Measurements from ENCODE around the gene KREMEN2. TPM values are rescaled to one million over a fixed set of nuclear protein-coding genes. Genes with fewer than 3 reads are reported as not detected.
"Not testable (repeated sequence)": the region's sequence is repeated elsewhere in the genome, so short reads cannot be mapped to it uniquely, and the experiment has no call there.

The KREMEN2 gene
- polyA plus RNA-seq, 1 donor, result 1.4 TPM

DNA sequence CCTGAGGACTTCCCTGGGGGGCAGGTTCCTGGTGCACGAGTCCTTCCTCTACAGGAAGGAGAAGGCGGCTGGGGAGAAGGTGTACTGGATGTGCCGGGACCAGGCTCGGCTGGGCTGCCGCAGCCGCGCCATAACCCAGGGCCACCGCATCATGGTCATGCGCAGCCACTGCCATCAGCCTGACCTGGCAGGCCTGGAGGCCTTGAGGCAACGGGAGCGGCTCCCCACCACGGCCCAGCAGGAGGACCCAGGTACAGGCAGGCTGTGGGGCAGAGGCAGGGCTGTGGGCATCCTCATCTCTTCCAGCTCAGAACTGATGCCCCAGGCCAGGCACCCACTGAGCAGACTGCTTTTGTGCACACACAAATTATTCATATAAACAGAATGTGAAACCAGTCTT, 25.9 kb upstream of the KREMEN2 start:
- DNase-seq, result no peak

DNA sequence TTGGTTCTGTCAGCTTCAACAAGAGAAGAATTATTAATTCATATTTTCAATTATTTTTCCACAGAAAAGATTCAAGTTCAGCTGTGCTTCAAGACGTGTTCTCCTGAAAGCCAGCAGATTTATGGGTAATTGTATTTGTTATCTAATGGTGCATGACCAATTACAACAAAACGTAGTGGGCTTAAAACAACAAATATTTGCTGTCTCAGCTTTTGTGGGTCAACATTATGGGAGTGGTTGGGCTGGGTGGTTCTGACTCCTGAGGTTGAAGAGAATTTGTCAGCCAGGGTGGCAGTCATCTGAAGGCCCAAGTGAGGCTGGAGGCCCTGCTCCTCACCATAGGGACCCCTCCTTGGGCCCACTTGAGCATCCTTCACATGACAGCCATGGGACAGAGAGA, 24.1 kb upstream of the KREMEN2 start:
- DNase-seq, result no peak

DNA sequence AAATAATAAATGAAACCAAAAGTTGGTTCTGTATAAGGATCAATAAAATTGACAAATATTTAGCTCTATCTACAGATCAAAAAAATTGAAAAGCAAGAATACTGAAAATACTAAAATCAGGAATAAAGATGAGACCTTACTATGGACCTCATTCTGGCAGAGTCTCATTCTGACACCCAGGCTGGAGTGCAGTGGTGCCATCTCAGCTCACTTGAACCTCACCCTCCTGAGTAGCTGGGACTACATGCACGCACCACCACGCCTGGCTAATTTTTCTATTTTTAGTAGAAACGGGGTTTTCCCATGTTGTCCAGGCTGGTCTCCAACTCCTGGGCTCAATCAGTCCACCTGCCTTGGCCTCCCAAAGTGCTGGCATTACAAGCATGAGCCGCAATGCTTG, 22.0 kb upstream of the KREMEN2 start:
- DNase-seq, result no peak

DNA sequence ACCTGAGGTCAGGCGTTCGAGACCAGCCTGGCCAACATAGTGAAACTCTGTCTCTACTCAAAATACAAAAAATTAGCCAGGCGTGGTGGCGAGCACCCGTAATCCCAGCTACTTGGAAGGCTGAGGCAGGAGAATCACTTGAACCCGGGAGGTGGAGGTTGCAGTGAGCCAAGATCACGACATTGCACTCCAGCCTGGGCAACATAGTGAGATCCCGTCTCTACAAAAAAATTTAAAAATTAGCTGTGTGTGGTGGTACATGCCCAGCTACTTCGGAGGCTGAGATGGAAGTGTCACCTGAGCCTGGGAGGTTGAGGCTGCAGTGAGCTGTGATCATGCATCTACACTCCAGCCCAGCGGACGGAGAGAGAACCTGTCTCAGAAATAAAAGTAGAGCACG, 20.4 kb upstream of the KREMEN2 start:
- DNase-seq, result not testable (repeated sequence)

DNA sequence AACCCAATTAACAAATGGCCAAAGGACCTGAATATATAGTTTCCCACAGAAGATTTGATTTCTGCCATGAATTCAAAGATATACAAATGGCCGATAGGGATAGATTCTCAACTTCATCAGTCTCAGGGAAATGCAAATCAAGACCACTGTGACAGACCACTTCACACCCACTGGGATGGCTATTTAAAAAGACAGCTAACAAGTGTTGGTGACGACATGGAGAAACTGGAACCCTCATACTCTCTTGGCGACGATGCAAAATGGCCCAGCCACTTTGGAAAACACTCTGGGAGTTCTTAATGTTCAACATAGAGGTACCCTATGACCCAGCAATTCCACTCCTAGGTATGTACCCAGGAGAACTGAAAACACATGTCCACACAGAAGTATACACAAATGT, 17.4 kb upstream of the KREMEN2 start:
- no peak for DNase-seq

DNA sequence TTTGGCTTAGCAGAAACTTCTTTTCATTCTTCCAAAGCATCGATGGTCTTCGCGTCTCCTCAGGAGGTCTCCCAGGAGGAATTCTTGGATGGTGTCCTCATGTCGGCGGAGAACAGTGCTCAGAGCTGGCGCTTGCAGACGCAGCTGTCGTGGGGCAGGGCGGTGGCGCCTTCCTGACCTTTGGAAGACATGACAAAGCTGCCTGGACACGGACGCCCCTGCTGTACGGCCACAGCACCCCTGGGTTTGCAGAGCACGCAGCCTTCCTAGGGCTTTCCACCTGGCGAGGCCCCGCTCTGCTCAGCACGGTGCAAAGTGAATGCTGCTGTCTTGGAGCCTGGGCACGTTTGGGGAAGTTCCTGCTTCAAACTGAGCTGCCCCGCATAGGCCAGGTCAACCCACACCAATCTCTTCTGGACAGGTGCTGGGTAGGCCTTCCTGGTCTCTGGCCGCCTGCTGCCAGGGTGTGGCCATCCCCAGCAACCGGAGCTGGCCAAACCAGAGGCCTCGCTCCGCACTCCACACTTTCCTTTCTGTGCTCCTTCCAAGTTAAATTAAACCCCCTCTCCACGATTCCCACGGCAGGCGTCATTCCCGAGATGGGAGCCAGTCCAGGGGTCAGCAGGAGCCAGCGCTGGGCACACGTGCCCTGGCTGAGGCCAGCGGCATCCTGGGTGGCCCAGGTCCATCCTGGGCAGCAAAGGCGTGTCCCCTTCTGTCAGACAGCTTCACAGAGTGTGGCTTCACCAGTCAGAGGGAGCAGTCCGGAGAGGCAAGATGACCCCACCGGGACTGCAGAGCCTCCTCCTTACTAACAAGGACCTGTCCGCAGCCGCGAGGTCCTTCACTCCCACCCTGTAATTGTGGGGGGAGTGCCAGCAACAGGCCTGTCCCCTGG, 15.0 kb upstream of the KREMEN2 start:
- DNase-seq, result no peak

DNA sequence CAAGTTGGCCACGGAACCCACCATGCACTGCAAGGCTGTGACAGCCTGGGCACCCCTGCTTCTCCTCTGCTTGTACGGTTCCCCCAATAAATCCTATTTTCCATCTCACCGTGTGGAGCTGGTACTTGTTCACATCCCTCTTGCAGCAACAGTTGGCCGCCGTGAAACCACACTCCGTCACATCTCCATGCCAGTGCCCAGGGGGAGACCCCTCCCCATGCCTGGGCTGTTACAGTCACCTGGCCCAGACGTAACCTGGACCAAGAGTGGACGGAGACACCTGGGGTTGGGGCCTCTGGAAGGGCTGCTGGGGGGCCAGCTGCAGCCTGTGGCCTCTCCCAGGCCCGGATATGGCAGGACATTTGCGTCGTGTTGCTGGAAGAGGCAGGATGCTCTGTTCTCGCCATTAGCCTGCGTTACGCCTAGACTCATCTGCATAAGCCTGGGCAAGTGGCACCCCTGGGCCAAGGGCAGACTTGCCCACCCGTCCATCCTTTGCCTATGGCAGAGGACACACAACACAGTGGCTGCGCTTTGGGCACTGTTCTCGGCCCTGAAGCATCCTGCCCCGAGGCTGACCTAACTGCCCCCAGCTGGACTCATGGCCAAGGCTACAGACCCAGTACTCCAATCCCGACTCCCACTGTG, 14.2 kb upstream of the KREMEN2 start:
- no peak for DNase-seq

DNA sequence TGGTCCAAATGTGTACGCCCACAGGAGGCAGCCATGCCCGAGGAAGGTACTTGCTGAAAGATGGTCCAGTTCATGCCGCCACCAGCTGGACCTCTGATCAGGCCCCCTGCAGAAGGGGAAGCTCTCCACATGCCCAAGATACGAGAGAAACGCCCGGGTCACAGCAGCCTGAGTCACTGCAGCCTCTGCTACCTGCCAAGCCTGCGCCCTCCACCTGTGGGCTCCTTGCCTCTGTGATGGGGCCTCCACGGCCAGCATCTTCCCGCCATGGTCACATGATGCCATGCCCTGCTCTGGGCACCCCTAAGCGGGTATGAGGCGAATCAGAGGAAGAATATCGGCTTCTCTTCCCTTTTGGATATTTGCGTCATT, 13.7 kb upstream of the KREMEN2 start:
- DNase-seq, result no peak

DNA sequence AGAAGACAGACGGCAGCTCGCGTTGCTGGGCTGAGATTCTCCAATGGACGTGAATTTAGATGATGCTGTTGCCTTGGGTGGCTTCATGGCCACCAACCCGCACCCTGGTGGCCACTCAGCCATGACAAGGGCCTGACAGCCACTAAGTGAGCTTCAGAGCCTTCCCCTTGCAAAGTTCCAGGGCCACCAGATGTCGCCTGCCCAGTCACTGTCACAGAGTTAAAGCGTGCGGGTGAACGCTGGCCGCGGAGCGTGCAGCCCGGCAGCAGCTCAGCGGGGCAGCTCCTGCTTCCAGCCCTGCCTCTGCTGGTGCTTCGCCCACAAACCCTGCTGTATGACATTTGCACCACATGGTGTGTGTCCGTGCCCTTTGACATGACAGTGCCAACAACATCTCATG, 13.3 kb upstream of the KREMEN2 start:
- no peak for DNase-seq

DNA sequence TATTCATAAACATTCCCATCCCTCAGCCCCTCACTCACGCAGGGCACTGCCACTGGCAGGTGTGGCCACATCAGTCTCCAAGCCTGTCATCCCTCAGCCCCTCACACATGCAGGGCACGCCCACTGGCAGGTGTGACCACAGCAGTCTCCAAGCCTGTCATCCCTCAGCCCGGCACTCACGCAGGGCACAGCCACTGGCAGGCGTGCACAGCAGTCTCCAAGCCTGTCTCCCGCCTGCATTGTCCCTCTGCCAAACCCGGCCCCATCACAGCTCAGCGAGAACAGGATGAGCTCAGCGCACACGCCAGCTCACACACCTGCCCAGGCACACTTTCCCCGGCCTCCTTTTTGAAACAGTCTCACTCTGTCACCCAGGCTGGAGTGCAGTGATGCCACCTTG, 11.4 kb upstream of the KREMEN2 start:
- DNase-seq, result no peak

DNA sequence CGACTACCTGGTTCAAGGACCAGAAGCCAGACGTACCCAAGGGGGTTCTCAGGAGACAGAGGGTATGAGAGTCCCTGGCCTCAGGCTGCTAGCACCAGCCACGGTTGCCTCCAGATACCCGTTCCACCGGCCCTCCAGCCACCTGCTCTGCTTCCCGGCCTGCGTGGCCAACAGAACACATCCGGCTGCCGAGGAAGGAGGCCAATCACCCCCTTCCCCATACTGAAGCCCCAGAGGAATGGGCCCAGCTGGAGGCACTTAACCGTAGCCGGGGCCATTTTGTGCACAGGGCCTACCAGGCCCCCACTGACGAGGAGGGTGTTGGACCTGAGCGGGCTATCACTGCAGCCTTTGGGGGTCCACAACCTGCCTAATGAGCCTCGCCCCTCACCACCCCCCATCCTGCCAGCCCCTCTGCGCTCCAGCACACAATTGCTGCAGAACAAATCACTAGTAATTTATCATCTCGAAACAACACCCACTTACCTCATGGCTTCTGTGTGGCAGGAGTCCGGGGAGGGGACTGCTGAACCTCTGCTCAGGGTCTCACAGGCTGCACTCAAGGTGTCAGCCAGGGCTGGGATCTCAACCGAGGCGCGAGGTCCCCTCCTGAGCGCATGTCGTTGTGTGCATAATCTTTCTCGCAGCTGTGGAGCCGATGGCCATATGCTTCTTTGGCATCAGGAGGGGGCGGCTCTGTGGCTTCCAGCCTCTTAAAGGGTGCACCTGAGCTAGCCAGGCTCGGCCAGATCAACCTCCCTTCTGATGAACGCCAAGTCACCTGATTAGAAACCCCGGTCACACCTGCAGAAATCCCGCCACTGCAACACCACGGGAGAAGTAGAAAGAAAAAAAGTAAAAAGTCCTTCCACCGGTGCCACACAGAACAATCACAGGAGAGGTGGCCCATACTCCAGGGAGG, 10.1 kb upstream of the KREMEN2 start:
- no peak for DNase-seq

DNA sequence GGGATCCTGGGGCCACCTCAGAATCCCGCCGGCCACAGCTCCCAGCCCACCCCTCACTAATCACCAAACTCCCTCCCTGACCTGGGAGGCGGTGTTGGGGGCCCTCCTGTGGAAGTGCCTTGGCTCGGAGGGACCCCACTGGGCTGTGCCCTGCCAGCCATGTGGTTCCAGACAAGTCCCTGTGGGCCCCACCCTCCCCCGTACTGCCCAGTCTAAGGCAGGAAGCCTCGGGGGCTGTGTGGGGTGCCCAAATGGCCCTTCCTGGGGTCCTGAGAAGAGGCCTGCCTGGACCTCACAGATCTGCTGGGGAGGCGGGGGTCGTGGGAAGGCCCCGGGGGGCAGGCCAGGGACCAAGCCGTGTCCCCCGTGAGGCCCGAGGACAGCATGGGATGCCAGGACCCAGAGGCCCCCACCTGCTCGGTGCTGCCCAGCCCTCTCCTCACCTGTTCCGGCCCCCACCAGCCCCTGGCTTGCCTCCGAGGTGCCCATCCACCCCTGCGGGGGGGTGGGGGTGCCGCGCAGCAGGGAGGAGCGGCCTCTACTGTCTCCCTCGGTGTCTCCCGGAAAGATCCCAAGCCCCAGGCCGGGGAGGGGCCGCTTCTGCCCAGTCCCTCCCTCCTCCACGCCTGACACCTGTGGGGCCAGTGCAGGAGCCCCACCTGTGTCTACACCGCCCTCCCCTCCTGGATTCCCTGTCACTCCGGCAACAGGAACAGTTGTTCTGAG, 9.3 kb upstream of the KREMEN2 start:
- no peak for DNase-seq

DNA sequence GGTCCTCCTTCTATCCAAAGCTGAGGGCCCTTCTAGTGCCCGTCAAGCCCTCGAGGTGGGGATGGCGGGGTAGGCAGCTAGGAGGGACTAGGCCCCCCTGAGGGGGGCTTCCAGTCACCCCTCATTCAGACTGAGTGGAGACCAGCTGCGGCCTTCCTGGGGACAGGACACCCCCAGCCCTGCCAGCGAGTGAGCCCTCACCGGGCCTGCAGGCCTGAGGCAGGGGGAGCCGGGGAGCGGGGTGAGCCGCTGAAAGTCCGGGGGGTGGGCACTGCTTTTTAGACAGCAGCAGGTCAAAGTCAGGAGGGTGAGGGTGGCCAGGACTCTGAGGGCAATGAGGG, 8.7 kb upstream of the KREMEN2 start:
- DNase-seq, result no peak

DNA sequence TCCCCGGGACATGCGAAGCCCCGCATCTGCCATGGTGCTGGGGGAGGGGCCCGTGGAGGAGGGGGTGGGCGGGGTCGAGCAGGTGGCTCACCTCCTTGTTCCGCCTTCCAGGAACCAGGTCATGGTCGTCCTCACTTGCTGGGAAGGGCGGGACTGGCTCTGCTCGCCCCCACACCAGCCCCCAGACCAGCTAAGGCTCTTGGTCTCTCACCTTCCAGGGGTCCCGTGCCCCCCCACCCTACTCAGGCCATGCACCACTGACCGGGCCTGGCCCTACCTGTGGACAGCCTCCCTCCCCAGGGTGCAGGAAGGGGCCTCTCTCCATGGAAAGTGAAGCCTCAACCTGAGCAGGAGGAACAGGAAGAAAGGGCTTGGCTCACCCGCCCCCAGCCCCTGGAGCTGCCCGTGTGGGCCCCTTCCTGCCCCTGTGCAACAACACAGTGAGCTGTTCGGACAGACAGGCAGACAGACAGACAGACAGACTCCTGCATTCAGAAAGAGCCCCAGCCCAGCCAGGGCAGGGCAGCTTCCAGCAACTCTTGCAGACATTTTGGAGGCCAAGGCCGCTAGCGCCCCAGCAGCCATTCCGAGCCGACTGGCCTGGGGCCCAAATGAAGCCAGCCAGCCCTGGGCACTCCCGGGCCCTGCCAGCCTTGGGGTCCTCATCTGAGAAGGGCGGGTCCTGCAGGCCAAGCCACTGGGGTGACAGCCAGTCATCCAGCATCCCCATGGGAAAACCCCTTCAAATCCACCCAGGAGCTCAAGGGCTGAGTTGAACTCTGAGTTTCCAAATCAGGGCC, 8.1 kb upstream of the KREMEN2 start:
- no peak for DNase-seq

DNA sequence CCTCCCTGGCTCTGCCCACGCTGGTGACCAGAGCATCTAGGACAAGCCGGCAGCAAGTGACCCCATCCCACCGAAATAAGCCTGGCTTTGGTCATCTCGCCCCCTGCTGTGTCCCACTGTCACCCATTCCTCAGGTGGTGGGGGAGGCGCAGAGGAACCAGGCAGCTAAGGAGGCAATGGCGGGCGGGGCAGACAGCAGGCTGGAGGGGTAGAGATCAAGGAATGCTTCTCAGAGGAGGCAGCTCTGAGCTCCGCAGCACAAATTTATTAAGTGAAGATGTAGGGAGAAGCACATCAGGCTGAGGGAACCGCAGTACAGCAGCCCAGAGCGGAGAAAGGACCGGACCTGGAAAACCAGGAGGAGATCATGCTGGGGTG, 7.5 kb upstream of the KREMEN2 start:
- no peak for DNase-seq

DNA sequence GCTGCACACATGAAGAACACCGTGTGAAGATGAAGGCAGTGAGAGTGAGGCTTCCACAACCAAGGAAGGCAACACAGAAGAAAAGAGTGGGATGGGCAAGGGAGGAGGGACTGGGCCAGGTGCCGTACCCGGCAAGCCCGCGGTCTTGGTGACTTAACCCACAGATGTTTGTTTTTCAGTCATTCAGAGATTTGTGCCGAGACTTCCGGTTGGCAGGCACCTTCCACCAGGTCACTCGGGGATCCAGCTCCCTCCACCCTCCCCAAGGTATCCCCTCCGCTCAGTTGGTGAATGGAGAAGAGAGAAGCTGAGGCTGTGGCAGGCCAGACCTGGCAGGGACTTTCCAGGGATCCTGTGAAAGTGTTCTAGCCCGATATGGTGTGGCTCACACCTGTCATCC, 4.9 kb upstream of the KREMEN2 start:
- DNase-seq, result no peak

DNA sequence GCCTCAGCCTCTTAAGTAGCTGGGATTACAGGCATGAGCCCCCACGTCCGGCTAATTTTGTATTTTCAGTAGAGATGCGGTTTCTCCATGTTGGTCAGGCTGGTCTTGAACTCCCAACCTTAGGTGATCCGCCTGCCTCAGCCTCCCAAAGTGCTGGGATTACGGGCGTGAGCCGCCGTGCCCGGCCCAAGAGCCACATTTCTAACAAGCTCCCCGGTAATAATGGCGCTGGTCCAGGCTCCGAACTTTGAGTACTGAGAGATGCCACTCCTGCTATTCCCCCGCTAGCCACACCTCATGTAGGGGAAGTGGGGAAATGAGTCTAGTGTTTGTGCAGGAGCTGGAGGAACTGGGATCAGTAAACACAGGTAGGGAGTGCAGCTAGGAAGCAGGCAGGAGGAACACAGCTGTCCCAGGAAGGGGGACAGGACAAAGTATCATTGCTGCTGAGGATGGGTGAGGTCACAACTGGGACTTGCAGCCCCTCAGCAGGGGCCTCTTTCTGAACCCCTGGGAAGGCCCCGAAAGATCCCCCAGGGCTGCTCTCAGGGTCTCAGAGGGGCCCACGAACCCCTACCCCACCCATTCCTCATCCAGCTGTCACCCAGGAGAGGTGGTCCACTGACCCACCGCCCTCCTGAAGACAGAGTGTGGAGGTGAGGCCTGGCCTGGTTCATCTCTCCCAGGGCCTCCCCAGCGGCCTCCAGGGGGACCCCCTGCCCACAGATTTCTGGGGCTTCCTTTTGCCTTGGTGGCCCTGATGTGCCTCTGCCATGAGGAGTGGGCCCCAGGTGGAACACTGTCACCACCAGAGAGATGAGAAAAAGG, 3.7 kb upstream of the KREMEN2 start:
- no peak for DNase-seq

DNA sequence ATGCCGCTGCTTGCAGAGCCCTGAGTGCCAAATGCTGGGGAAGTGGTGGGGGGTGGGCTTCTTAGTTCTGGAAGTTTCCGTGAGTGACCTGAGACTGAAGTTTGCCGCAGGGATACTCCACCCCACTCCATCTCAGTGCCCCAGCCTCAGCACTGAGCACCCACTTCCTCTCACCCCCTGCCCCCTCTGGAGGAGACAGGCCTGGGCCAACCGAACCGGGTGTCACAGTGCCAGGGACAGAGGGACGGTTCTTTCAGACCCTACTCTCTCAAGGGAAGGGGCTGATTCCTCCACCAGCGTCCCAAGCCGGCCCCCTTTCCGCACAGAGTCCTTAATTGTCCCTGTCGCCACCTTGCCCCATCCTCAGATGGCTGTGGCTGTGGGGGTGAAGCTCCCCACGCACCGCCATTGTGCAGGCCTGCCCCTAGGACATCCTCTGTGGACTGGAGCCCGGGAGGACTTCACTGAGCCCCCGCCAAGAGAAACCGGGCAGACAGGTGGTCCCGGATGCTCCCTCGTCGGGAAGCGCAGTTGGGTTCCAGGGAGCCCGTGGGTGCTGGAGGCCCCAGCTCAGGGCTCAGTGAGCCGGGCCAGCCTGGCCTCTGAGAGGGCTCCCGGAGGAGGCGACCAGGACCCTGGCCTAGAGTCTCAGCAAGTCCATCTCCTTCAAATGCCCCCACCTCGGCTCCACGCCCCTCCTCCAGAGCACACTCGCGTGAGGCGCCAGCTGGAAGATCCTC, 1.6 kb upstream of the KREMEN2 start:
- DNase-seq, result no peak

DNA sequence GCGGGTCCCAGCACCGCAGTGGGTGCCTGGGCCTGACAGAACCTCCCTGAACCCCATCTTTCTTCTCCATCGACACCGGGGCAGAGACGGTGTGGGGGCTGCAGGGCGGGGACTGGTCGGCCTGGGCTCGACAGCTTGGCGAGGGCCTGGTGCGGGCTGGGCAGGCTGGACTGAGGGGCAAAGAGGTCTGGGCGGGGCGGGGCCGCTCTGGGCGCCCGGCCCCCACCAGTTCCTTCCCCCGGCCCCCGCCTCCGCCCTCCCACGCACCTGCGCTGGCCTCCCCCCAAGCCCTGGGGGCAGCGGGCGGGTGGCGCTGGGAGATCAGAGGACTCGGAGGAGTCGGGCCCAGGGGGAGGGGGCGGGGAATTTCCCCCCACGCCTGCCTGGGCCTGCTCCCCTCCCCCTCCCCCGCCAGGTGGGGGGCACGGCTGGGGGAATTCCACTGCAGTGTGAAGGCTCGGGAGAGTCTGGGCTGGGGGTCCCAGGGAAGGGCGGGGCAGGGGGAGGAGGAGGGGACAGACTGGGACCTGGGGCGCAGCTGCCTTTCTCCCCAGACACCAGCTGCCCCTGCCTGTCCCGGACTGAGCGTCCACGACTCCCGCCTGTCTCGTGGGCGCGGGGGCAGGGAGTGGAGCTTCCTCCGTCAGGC, 877 bp upstream of the KREMEN2 start:
- no peak for DNase-seq

Measured in left kidney (tissue), 2 donors.